Activated CD4-positive, alpha-beta T cell treated with anti-CD3 and anti-CD28 coated beads, Interleukin-2, amount 50 U/mL, for 1 hour (primary cell): ENCODE data around the gene EFHD2.
"Not testable (repeated sequence)": the region's sequence is repeated elsewhere in the genome, so short reads cannot be mapped to it uniquely, and the experiment has no call there.

Experiments used
- DNase-seq: peaks from one replicate; pipeline ENCODE4 v3.0.0-alpha.2; 2020

Gene EFHD2

GRCh38 chr1:15409388-15410222, at the start of gene EFHD2:
EFHD2 (plus strand) TSS chr1:15409888; CDS start chr1:15409972, 84 bp downstream.
- peak; percentile 87 for DNase-seq

- DNase-seq: no peak
Observed at GRCh38 chr1:15360700-15361099, 49.0 kb upstream of the EFHD2 start.

- no peak for DNase-seq
Observed at GRCh38 chr1:15362096-15362736, 47.5 kb upstream of the EFHD2 start.

- DNase-seq: no peak
Observed at GRCh38 chr1:15362737-15363128, 47.0 kb upstream of the EFHD2 start.

GRCh38 chr1:15364740-15365139, 44.9 kb upstream of the EFHD2 start:
- DNase-seq: no peak

- no peak for DNase-seq
Observed at GRCh38 chr1:15368888-15369287, 40.8 kb upstream of the EFHD2 start.

GRCh38 chr1:15370268-15370667, 39.4 kb upstream of the EFHD2 start:
- DNase-seq: no peak

GRCh38 chr1:15370781-15371520, 38.7 kb upstream of the EFHD2 start:
- no peak for DNase-seq

GRCh38 chr1:15371610-15372545, 37.8 kb upstream of the EFHD2 start:
- no peak for DNase-seq

GRCh38 chr1:15378729-15379128, 31.0 kb upstream of the EFHD2 start:
- no peak for DNase-seq

- DNase-seq: not testable (repeated sequence)
Observed at GRCh38 chr1:15379151-15379550, 30.5 kb upstream of the EFHD2 start.

GRCh38 chr1:15380601-15381508, 28.8 kb upstream of the EFHD2 start:
- no peak for DNase-seq

GRCh38 chr1:15381805-15382204, 27.9 kb upstream of the EFHD2 start:
- no peak for DNase-seq

- DNase-seq: no peak
Observed at GRCh38 chr1:15382601-15383518, 26.8 kb upstream of the EFHD2 start.

- DNase-seq: no peak
Observed at GRCh38 chr1:15383810-15384209, 25.9 kb upstream of the EFHD2 start.

GRCh38 chr1:15384301-15384901, 25.3 kb upstream of the EFHD2 start:
- no peak for DNase-seq

- no peak for DNase-seq
Observed at GRCh38 chr1:15385420-15385819, 24.3 kb upstream of the EFHD2 start.

GRCh38 chr1:15386164-15386749, 23.4 kb upstream of the EFHD2 start:
- no peak for DNase-seq

- no peak for DNase-seq
Observed at GRCh38 chr1:15388201-15388880, 21.3 kb upstream of the EFHD2 start.
